HG02610 (cell line): ENCODE results near the gene SMIM24.

Experiments
- ATAC-seq: cut with Tn5 transposase; IDR thresholded peaks from one replicate; pipeline ENCODE4 v1.9.1; 2021; ENCODE audit warnings: mild to moderate bottlenecking, moderate library complexity; ENCODE audit not compliant: unreplicated experiment

SMIM24 gene

DNA sequence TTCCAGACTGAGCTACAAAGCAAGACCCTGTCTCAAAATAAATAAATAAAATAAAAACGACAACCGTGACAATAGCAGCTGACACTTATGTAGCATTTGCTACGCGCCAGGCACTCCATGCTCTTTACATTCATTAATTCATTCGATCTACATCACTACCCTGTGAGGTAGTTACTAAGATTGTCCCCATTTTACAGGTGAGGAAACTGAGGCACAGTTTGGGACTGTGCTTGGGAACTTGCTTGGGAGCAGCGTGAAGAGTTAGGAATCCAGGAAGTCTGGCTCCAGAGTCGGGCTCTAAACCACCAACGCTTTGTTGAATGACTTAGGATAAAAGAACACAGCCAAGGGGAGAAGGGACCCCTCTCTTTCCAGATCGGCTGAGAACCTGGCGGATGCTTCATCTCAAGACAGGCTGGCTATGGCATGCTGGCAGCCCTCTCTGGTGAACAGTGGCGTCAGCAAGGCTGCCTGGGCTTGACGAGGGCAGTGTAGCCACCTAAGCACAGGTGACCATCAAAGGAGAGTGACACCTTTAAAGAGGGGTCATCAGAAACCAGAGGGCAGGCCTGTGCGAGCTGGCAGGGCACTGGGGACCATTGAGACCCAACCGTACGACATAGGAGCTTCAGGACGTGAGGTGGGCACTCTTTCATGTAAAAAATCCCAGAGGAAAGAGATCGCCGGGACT, 19.6 kb upstream of the SMIM24 start:
- no peak for ATAC-seq

DNA sequence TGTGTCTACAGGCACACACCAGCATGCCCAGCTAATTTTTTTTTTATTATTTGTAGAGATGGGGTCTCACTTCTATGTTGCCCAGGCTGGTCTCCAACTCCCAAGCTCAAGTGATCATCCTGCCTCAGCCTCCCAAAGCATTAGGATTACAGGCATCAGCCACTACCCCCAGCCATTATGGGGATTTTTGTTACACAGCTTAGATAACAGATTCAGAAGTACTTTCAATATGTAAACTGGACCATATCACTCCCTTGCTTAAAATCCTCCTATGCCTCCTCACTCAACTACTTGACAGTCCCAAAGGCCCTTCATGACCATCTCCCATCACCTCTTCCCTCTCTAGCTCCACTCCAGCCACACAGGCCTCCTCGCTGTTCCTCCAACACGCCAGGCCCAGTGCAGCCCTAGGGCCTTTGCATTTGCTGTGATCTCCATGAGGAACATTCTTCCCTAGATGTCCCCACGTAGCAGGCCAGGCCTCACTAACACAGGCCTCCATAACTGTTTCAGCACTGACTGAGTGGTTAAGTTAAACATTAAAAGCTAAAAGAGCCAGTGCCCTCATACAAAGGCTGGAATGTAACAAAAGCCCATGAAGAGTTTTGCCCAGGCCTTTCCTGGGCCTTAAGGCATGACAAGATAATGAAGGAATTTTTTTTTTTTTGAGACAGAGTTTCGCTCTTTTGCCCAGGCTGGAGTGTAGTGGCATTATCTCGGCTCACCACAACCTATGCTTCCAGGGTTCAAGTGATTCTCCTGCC, 17.6 kb upstream of the SMIM24 start:
- ATAC-seq = no peak

GRCh38 chr19:3496392-3497273, 16.3 kb upstream of the SMIM24 start:
- ATAC-seq = no peak

DNA sequence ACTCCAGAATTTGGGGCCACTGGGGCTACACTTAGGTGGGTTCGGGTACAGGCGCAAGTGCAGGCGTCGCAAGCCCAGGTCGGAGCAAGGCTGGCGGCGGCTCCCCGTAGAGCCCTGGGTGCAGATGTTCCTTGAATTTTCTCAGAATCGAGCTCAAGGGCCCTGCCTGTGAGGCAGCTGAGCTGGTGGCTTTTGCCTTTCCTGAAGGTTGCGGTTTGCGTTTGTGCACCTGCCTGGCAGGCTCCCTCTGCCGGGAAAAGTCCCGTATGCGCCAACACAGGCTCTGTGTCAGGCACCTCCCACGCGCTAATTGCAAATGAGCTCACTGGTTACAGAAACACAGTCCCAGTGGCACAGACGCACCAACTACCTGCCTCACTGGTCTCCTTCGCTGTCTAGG, 14.2 kb upstream of the SMIM24 start:
- ATAC-seq = no peak

DNA sequence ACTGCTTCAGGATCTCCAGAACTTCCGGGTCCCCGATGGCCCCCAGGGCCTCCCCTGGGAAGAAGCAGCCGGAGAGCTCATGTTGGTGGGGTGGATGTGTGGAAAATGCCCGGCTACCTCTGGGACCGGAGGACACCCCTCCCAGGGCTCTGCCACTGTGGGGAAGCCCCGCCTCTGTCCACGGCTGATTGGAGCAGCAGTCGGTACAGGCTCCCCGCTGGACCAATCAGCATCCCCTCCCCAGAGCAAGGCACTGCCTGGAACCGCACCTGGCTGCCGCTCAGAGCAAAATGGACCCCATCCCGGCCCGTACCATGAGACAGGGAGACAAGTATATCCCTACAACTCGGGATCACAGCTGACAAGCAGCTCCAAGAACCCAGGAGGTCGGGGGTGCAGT, 13.7 kb upstream of the SMIM24 start:
- no peak for ATAC-seq

DNA sequence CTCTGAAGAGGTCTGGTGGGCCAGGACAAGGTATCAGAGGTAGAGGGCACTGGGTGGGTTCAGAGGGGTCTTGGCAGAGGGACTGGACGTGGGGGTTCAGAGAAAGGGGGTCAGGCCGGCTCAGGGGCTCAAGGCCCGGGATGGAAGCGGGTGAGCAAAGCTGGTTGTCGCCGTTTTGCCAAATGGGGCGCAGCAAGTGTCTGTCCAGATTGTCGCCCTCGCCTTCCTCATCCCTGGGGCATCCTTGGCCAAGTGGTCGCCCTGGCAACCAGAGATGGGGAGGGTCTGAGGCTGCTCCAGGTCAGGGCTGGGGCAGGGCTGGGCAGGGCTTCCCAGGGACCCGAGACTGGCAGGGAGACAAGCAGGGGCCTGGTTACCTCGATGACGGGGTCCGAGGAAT, 13.3 kb upstream of the SMIM24 start:
- no peak for ATAC-seq

DNA sequence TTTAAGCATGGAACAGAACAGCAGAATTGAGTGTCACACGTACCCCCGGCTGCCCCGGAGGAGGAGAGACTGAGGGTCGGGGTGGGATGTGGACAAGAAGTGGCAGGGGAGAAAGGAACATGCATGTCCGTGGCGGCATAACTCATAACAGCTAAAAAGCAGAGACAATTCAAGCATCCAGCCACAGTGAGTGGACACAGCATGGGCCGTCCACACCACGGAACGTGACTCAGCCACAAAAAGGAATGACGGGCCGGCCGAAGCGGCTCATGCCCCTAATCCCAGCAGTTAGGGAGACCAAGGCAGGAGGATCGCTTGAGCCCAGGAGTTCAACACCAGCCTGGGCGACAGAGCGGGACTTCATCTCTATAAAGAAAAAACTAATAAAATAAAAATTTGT, 12.6 kb upstream of the SMIM24 start:
- no peak for ATAC-seq

- no peak for ATAC-seq
Observed at GRCh38 chr19:3492131-3492839, 12.0 kb upstream of the SMIM24 start.

DNA sequence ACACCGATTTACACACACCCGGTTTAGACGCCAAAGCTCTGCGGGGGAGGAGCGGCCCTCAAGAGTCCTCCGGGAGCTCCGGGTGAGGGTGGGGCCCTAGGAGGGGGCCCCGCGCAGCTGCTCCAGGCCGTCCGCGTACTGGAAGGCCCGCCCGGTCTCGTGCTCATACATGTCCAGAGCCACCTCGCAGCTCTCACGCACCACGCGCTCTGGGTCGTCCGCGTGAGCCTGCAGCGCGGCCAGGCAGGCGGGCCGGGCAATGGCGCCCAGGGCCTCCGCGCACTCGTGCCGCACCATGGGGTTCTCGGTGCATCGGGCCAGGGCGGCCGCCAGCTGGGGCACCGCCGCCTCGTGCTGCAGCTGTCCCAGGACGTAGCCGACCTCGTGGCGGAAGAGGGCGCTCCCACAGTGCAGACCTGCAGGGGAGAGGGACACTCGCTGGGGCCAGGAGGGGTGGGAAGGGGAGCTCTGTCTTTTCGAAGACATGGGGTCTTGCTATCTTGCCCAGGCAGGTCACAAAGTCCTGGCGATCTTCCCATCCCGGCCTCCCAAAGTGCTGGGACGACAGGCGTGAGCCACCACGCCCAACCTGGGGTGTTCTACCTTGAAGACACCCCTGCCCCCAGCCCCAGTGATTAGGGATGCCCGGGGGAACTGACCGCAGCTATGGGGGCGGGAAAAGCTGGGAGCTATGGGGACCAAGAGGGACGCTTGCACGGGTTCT, 11.2 kb upstream of the SMIM24 start:
- ATAC-seq = no peak

GRCh38 chr19:3483226-3483628, 2.9 kb upstream of the SMIM24 start, which contains the start of gene SMIM44:
TSS of gene SMIM44 (minus strand) at chr19:3483441. CDS start at chr19:3483403, 38 bp downstream.
- ATAC-seq = no peak

DNA sequence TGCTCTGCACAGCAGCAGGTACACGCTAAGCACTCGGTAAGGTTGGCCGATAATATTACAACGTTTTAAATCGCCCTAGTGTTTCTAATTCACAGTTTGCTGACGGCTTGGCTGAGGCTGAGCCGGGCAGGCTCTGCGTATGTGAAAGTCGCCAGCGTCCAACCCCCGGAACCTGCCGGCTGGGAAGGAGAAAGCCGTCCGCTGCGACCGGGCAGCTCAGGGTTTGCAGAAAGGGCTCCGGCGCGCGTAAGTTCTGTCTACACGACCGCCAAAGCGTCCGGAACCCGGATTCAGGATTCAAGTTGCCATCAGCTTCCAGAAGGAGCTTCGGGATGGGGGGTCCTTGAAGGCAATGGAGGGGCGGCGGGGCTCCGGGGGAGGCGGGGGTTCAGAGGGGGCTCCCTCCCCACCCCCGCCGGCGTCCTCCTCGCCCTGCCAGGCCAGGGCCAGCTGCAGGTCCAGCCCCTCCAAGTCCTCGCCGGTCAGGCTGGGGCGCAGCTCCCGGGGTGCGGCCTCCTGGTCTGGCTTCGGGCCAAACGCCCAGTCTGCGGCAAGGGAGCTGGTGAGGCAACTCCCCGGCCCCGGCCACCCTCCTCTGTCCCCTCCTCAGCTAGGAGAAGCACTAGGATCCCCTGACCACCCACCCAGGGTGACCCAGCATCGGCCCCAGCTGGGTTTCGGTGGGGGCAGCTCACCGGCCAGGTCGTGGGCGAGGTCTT, 2.3 kb upstream of the SMIM24 start:
- no peak for ATAC-seq

GRCh38 chr19:3481241-3482090, 1.1 kb upstream of the SMIM24 start:
- ATAC-seq = no peak

GRCh38 chr19:3479834-3480215, 500 bp downstream of the SMIM24 start:
- ATAC-seq = no peak

DNA sequence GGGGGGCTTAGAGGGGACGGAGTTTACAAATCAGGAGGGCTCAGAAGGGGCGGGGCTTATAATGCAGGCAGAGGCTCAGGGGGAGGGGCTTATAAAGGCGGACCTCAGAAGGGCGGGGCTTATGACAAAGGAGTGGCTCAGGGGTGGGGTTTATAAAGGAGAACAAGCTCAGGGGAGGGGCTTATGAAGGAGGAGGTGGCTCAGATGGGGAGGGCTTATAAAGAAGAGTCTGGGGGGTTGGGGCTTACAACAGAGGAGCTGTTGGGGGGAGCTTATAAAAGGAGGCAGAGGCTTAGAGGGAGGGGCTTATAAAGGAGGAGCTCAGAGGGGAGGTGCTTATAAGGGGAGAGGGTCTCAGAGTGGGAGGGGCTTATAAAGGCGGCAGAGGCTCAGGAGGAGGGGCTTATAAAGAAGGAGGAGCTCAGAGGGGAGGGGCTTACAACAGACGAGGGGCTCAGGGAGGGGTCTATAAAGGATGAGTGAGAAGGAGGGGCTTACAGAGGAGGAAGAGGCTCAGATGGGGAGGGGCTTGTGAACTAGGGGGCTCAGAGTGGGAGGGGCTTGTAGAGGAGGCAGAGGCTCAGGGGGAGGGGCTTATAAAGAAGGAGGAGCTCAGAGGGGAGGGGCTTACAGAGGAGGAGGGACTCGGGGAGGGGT, 1.0 kb downstream of the SMIM24 start:
- ATAC-seq = no peak

DNA sequence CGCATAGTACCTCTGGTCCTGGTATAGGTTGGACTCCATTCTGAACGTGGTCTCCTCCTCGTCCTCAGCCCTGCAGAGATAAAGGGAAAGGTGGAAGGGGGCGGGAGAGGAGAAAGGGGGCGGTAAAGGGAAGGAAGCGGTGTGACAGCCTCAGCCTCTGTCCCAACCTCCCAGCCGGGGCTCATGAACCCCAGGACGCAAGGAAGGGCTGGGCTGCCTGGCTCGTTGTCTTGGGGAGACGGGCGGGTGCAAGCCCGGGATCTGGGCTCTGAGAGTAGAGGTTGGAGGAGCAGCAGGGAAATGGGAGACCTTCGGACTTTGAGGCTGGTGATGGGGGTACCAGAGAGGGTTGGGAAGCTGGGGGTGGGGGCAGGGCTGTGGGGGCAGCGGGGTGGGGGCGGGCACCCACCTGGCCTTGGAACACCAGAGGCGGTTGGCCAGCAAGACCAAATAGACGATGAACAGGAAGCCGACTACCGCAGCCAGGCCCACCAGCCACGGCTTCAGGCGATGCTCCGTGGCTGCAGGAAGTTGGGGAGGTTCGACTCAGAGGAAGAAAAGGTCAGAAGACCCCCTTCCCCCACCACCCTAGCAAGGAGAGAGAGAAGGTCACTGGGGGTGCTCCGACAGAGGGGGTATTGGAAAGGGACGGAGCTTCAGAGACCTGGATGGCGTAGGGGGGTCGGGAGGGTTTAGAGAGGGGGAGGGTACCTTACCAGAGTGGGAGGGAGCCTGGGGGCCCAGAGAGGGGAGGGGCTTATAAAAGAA, 1.7 kb downstream of the SMIM24 start:
- ATAC-seq = no peak

DNA sequence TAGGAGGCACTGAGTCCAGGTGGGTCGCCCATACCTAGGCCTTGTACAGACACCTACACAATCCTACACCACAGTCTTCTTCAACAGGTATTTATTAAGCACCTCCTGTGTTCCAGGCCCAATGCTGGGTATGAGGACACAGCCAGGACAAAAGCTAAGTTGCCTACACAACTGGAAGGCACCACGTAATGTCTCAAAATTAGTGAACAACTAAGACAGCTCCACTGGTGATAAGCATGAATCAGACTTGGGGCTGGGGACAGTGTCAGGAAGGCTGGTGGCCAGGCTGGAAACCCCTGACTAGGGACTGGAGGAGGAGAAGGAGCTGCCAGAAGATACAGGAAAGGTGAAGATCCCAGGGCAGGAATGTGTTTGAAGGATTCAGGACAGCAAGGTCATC, 2.4 kb downstream of the SMIM24 start:
- no peak for ATAC-seq

GRCh38 chr19:3477506-3477905, 2.8 kb downstream of the SMIM24 start:
- no peak for ATAC-seq
